Measurements from ENCODE around the gene PUM2.

PUM2 gene

DNA sequence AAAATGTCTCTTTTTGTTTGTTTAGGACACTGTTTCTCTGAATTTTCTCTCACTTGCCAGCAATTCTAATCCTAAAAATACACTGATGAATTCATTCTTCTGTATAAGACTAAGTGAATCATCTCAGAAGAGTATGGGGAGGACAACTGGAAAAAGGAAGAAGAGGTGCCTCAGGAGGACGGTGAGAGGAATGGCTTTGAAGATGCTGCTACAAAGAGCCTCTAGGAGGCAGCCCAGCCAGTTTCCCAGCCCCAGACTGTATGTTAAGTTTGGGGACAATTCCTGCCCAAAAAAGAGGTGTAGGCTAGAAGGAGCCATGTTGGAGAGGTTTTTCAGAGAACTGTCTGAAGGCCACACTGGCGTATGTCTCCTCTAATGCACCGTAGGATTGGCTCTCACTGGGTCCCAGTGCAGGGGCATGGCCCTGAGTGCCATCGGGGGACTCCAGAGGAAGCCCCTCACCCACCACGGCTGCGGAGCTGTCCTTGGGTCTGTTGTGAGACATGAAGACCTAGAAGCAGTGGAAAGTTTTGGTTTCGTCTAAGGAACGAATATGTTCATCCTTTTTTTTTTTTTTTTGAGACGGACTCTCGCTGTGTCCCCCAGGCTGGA, 122.6 kb downstream of the PUM2 start:
- DNase-seq: no peak

DNA sequence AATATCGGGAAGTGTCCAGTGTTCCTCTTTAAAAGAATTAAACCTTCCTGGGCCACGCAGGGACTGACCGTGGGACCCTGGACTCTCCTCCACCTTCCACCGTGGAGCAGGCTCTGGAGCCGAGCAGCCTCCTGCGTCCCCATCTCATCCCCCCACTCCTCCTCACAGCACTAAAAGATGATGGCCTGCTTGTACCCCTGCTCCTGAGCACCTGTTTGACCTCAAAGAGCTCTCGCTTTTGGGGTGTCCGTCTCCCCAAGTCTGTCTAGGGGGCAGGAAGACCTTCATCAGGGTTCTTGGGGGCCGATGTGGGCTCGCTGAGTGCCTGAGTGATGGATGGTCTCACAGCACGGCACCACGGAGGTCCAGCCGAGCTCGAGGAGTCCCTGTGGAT, 124.5 kb downstream of the PUM2 start:
- DNase-seq: no peak

DNA sequence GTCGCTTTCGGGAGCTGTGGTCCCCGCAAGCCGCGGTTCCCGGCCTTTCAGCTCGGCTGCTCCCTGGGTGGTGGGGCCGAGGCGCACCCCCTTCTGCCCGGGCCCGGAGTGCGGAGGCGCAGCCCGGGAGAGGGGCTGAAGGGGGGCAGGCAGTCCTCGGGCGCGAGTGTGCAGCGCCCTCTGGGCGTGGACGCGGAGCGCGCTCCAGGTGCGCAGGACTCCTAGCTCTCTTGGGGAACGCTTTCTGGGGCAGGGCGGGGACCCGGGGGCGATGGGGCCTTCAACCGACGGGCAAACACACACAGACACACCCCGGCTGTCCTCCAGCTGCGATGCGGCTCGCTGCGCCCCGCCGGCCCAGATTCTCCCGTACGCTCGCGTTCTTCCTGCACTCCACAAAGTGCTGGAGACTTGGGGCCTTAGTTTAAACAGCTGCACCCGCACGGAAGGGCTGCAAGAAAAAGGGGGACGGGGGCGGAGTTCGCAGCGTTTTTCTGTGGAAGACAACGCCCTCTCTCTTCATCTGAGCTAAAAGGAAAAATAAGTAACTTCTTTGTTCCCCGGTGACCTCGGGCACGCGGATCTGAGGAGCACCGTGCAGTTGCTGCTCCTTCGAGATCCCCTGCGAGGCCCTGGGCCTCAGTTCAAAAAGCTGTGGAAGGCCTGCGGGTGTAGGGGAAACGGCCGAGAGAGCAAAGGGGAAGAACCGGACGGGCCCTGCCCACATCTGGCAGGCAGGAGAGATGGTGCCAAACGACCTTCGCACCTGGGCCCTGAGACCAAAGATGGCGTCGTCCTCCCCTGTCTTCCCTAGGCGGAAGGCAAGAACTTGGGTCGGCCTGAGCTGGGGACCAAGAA, 125.1 kb downstream of the PUM2 start:
- no peak for DNase-seq

DNA sequence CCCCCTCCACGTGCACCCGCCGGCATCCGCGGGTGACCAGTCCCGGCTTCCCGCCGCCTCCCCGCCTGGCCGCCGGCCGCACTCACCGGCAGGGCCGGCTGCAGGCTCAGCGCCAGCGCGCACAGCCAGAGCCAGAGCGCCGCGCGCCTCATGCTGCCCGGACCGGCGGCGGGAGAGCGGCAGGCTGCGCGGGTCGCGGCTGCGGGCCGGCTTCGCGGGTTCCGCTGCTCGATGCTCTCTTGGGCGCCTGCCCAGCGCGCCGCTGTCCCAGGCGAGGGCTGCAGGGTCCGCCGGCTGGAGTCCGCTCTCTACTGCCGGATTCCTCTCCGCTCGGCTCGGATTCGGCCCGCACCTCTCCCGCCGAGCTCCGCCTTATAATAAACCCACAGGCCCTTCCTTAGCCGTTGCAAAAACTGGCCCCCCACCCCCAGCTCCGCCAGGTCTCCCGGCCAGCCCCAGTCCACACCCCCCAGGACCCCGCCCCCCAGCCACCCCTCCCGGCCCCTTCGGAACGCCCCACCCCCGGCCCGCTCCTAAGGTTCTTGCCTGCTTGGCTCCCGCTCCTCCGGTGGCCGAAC, 125.8 kb downstream of the PUM2 start, which contains the start of gene SDC1:
Gene SDC1 (minus strand): TSS at position 415 of the 578 bp plus-strand sequence. CDS start 263 bp downstream, at position 152.
- no peak for DNase-seq

DNA sequence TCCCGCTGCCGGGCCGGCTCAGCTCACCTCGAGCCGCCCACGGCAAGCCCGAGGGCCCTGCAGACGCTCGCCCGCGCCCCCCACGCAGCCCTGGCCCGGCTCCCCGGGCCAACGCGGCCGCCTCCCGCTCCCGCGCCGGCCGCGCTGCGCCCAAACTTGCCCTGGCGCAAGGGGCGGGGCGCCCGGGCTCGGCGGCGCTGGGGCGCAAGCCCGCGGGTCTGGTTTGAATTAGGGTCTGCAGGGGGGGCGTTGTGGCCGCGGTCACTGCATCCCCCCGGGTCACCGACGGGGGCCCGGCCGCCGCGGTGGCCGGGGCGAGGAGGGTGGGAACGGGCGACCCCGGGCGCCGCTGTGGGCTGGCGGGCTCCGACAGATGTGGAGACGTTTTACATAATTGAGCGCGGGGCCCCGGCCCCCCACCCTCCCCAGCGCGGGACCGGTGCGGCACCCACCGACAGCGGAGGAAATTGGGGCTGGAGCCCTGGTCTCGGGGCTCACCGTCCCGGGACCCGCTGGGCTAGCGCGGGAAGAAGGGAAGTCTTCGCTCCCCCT, 126.4 kb downstream of the PUM2 start:
- DNase-seq: no peak

DNA sequence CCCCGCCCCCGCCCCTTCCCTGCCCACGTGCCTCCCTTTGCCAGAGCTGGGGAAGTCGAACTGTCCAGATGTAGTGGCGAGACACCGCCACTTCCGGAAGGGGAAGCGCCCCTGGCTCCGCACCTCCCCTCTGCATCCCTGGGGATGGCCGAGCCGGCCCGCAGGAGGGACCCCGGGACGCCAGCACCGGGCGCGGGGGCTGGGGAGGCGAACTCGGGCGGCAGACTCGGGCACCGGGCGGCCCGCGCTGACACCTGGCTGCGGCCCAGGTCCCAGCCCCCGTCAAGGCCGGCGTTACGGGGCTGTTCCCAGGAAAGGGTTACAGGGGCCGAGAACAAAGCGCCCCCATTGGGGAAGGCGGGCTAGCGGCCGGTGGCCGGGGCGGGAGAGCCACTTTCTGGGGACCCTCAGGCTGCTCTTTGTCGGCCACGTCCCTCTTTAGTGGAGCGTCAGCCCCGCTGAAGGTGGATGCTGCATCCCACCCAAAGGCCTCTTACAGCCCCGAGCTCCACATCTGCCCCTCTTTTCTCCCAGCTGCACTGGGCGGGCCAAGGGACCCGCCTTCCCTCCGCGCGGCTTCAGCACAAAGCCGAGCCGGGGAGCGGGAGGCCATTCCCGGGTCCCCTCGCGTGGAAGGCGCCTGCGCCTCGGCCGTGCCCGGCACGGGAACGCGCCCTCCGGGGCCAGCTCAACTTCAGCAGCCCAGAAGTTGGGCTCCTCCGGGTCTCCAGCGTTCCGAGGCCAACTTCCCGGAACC, 127.1 kb downstream of the PUM2 start:
- no peak for DNase-seq

DNA sequence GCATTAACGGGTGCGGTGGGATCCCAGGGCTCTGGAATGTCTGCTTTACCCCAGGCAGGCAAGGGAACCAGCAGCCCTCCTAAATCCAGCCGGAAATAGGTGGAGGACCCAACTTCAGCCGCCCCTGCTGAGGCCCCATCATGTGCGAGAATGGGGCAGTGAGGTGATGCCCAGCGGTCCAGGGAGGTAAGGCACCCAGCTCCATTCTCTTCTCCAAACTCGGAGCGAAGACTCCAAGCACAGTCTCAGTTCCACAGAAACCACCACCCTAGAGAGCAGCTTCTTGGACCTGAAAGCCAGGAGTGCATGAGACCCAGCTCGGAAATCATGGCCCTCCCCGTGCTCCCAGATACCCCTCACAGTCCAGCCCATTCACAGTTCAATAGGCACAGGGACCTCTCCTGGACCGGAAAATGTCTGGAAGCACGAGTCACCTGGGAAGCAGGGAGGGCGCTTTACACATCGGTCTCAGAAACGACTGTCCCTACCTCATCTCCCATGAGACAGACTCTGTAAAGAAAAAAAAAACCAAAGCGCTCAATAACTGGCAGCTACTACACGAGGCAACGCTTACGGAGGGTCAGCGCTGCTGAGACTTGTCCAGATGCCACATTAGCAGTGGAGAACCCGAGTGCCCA, 127.8 kb downstream of the PUM2 start:
- DNase-seq: no peak

DNA sequence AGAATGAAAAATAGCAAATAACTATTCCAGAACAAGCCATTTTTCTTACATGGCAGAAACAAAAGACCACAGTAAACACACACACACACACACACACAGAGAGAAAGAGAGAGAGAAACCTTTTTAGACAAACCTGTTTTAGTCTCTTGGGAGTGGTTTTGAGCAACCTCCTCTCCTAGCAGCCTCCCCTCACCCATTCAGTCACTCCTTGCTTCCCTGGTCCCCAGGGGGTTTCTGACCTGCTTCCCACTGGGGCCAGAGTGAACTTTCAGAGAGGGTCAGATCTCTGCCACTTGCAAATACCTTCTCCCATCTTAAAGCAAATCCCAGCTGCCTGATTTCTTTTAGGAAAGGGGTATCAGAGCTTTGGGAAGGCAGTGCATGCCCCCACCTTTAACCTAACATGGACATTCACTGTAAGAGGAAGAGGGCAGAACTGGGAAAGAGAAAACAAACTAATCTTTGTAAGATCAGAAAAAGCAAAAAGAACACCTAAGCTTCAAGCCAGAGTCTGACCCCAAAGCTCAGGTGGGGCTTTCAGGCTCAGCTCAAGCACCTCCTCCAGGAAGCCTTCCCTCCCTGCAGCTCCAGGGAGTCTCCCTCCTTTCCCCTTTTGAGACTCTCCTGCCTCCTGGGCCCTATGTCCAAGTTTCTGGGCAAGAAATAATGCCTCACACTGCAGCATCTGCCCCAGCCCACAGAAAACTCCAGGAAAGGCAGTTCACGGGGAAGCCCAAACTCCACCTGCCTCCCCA, 128.5 kb downstream of the PUM2 start:
- DNase-seq: no peak

DNA sequence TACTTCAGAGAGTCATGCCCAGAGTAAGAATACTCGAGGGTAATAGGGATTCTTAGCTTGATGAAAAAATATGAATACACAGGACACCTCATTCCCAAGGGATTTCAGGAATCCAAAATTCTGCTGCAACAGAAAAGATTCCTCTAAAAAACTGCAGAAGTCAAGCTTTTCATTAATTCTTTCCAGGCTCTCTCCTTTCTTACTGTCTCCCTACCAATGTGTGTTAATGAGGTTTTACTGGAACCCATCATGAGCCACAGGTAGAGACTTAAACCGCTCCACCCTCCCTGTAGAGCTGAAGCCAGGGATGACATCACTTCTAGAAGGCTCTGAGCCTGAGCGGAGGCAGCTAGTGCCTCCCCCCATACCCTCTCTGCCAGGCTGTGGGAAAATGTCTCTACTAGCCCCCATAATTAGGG, 129.1 kb downstream of the PUM2 start:
- DNase-seq: no peak

DNA sequence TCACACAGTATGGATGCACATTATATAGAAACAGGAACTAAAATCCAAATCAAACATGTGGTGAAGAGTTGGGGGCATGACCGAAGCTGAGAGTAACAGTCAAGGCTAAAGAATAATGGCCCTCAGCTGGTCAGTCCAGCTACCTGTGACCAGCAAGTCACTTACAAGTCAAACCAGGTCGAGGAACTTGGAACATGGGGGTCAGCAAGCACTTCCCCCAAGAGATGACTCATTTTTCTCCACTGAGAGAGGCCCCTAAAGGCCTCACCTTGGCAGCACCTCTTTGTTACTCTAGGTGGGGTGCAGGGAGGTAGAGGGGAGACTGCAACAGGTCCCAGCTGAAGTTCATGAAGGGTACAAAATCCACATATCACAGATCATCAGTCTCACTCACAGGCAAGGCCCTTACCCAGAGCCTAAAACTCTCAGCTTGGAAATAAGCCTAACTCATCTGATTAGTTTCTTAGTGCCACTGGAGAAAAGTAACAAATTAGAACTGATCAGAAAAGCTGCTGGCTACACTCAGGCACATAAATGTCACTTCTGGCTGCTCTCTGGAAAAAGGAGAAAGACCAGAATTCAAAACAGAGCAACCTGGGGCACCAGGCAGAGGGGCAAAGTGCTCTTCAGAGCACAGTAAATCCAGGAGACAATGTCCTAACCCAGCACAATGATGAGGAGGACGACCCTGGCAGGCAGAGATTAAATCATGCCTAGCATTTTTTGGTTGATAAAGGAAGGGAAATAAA, 129.7 kb downstream of the PUM2 start:
- DNase-seq: no peak

DNA sequence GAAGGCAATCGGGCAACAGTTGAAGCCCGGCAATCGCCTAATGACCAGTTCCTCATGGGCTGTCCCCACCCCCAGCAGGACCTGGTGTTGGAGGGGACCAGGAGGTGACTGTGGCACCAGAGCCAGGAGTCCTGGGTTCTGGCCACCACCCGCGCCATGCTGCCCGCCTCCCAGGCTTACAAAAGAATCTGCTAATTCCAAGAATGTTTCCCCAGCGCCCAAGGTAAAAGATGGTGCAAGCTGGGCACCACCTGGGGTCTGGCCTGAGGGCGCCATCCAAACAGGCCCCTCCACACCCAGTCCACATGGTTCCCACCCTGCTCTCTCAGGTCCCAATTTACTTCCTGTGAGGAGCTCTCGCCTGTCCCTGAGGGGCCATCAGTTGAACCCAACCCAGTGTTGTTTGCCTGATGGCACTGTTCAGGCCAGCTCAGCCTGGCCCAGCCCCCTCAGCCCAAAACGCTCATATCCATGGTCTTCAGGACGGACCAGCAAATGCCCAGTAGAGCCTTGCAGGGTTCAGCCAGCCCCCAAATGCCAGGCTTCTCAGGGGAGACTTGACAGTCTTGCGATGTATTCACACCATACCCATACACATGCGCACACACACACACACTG, 130.8 kb downstream of the PUM2 start:
- DNase-seq: no peak

DNA sequence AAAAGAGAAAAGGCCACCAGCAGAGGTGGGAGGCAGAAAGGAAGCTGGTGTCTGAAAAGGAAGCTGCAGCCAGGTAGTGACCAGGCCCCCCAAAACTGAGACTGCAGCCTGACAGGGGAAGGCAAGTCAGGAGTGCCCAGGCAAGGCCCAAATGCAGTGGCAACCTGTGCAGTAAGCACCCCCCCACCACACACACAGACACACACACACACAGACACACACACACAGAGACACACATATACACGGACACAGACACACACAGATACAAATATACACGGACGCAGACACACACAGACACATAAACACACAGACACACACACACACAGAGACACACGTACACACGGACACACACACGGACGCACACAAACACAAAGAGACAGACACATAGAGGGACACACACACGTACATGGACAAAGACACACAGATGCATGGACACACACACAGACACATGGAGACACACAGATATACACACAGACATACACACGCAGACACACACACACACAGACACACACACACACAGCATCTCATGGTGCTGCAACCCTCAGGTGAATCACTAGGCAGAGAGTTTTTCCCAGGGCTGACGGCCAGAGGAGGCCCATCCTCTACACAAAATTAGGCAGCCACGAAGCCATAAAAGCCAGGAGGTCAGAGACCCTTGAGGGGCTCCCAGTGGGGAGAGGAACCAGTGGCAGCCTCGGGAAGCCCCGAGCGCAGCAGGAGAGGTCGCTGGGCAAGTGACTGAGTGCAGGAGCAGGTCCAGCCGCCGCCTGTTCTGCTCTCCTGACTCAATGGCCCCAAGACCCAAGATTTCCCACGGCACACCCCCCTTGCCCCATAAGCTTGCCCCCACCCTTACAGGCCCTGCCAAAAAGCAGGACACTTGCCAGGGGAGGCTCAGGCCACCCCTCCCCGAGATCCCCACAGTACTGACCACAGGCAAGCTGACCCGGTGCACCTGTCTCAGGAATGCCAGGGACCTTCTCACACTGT, 132.0 kb downstream of the PUM2 start:
- no peak for DNase-seq

DNA sequence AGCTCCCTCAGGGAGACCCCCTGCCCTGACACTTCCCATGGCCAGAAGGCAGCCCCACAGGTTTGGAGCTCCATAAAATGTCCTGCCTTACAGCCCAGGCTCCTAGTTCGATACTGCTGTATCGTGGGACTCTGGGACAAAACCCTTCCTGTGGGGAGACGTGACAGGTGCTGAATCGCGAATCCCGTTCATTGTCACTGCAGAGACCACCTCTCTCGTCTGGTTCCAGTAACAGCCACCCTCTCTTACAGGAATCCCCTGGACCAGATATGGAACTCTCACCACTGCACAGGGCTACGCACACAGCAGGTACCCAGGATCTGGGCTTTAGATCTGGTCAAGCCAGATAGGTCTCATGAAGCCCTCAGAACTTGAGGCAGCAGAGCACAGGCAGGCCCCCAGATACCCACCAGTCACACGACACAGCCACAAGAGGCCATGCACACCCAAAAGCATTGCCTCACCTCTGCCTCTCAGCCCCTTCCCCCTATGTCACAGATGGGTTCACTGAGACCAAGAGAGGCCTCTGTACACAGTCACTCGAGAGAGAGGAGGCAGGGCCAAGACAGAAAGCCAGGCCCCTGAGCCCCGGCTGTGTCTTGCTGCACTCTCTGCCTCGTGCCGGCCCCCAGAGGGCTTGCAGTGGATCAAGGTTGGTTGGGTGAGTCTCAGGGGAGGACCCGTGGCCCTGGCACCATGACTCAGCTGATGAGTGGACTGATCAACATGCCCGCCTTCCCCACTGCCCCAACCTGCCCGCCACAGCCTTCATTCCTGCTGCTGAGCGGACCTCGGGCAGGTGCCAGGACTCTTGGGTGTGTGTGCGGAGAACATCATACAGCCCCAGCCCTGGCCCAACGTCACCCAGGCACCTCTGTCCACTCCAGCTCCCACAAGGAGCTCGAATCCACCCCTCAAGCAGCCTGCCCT, 133.3 kb downstream of the PUM2 start:
- no peak for DNase-seq

DNA sequence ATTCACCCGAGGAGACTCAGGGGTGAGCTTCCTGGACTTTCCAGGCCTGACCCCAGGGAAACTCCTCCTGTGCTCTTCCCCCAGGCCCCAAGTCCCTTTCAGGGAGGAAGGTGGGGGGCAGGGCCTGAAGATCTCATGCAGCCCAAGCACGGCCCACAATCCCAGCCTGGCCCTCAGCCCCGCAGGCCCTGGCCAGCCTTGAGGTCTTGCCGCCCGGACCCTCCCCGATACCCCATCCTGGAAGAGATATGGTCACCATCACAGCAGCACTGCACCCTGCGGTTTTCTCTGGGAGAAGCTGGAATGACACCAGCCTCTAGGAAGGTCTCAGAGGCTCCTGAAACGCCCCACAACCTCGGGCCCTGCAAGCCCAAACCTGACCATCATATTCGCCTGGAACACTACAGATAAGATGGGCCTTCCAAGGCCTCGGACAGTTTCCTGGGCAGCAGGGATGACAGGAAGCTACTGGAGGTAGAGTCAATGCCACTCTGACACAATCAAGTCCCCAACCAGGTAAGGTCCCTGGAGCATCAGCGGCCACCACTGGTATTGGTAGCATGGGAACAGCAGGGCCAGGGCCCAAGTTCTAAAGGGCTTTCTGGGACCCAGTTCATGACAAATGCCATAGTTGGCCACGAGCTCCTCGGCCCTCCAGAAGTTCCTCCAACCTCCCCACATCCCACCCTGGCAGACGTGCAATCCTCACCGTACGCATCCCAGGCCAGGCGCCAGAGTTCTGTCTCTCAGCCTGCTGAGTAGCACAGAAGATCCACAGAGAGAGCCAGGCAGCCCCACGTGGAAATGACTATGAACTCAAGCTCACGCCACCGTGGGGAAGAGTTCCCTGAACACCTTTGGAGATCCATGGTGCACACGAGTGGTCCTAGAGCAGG, 134.3 kb downstream of the PUM2 start:
- DNase-seq: no peak

DNA sequence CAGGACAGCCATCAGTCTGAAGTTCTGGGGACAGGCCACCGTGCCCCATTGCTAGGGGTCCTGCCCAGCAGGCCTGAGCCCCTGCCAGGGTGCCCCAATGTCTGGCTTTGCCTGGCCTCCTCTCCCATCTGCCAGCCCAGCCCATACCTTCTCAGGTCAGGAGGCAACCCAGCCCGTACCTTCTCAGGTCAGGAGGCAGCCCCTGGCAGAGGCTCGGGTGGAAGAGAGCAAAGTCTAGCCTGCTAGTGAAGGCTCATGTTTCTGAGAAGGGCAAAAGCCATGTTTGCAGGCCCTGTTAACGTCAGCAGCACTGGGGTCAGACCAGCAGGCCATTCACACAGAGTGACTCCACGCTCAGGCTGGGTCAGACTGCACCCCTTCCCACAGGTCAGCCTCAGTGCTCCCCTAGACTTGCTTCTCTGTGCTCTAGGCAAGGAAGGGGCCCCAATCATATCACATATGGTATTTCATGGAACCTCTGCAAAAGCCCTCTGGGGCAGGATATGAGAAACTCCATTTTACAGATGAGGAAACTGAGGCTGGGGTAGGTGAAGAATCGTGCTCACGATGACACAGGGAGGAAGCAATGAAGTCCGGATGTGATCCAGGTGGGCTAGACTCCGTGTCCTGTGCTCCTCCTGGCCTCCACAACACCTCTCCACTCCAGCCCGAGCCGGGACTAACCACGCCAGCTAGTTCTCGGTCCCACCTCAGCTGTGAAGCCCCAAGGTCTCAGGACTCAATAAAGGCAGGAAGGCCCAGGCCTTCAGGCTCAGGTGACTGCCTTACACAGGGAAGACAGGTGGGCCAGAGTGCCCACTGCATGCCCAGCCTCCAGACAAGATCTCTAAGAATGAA, 135.2 kb downstream of the PUM2 start:
- no peak for DNase-seq

Data from KG1 (cell line).